Lung (tissue), 12 donors: ENCODE measurements around the gene ANKRD16. TPM values are rescaled to one million over a fixed set of nuclear protein-coding genes. Genes with fewer than 3 reads are reported as not detected.
"Not testable (repeated sequence)": the region's sequence is repeated elsewhere in the genome, so short reads cannot be mapped to it uniquely, and the experiment has no call there.

Source experiments
- ATAC-seq: fragments of 200-7000 bp; cut with Tn5 transposase; one replicate; pipeline ENCODE4 v1.9.1; 2020; ENCODE audit warnings: moderate number of reproducible peaks; ENCODE audit not compliant: insufficient read depth, low FRiP score
- DNase-seq, 3 donors: peaks; one replicate each; pipeline ENCODE4 v3.0.0-alpha.2; 2013 to 2017
- H3K27ac ChIP-seq, 2 donors: one replicate each; pipeline ENCODE4 v1.5.1; 2013; ENCODE audit warnings: mild to moderate bottlenecking in 2 of 2, moderate library complexity in 2 of 2, control low read depth in 1 of 2, inconsistent platforms in 1 of 2, low read depth in 1 of 2, low read length in 1 of 2
- H3K27me3 ChIP-seq, 3 donors: one replicate each; pipeline ENCODE4 v1.5.1; 2013; ENCODE audit warnings: low read length in 2 of 3; ENCODE audit not compliant: control insufficient read depth in 3 of 3, insufficient read depth in 3 of 3
- H3K36me3 ChIP-seq, 4 donors: one replicate each; pipeline ENCODE4 v1.5.1; 2013; ENCODE audit warnings: low read length in 4 of 4, mild to moderate bottlenecking in 1 of 4, moderate library complexity in 1 of 4; ENCODE audit not compliant: control insufficient read depth in 4 of 4, insufficient read depth in 4 of 4
- H3K4me1 ChIP-seq, 5 donors: one replicate each; pipeline ENCODE4 v1.5.1; 2013; ENCODE audit warnings: low read length in 5 of 5, mild to moderate bottlenecking in 2 of 5, moderate library complexity in 1 of 5; ENCODE audit not compliant: control insufficient read depth in 5 of 5, insufficient read depth in 5 of 5
- H3K4me3 ChIP-seq: one replicate; pipeline ENCODE4 v1.5.1; 2013; ENCODE audit warnings: mild to moderate bottlenecking, control low read depth, moderate library complexity
- H3K9ac ChIP-seq, 2 donors: one replicate each; pipeline ENCODE4 v1.5.1; 2013; ENCODE audit warnings: low read length in 2 of 2, control low read depth in 1 of 2; ENCODE audit not compliant: insufficient read depth in 1 of 2
- H3K9me3 ChIP-seq, 4 donors: one replicate each; pipeline ENCODE4 v1.5.1; 2013; ENCODE audit warnings: low read length in 3 of 4, mild to moderate bottlenecking in 1 of 4, moderate library complexity in 1 of 4; ENCODE audit not compliant: control insufficient read depth in 4 of 4, insufficient read depth in 3 of 4
- CTCF ChIP-seq: IDR thresholded peaks from 2 replicates; pipeline ENCODE4 v1.5.1; 2012; ENCODE audit warnings: mild to moderate bottlenecking; ENCODE audit errors: control extremely low read depth, extremely low read depth
- WGBS, 2 donors: extraction: QIAGEN DNeasy Blood & Tissue Kit; methylation state at CpG; one replicate each; pipeline ENCODE4 v1.1.7; 2013; 5-methylcytosine and 5-hydroxymethylcytosine counted together
- polyA plus RNA-seq, 2 donors: library from polyadenylated mRNA; stranded (reverse); fragments of 200-250 nt; gene quantifications; one replicate each; pipeline ENCODE4 v1.2.1, GENCODE V29; 2013
- total RNA-seq, 2 donors: library from RNA; depleted of rRNA in 1 of 2; stranded (reverse); fragments of >200 nt in 1 of 2; gene quantifications; one replicate each; pipeline ENCODE4 v1.2.1, GENCODE V29; 2014 to 2021
- donor health status: control.
- donor health status: control.
- donor health status: Bipolar disorder and iron deficiency.
- donor health status: healthy.
- donor health status: DM: yes; HTN: yes; CAD: no.

Gene ANKRD16
- total and polyA plus RNA-seq, 4 donors: 4.5 to 14.0 (median 6.4) TPM

- H3K36me3 ChIP-seq: peaks cover 3 to 10% (median 6%) of the 10 kb centered on the region in 4 donors
- H3K9ac ChIP-seq: no peak overlapping the region
- 75 to 82% methylated on average over 5 of the region's 5 CpGs for WGBS, 2 donors
- no peaks in the 10 kb centered on the region for H3K27me3 ChIP-seq
- no peak for ATAC-seq
- no peaks in the 10 kb centered on the region for H3K4me1 ChIP-seq
- H3K9me3 ChIP-seq: no peaks in the 10 kb centered on the region
- no peak for TF ChIP-seq CTCF
- no peak overlapping the region for H3K27ac ChIP-seq
- no peak overlapping the region for H3K4me3 ChIP-seq
- peak in 1 of 3 donors; percentile 19 for DNase-seq
Observed at GRCh38 chr10:5871596-5871995, 18.1 kb downstream of the ANKRD16 start.

DNA sequence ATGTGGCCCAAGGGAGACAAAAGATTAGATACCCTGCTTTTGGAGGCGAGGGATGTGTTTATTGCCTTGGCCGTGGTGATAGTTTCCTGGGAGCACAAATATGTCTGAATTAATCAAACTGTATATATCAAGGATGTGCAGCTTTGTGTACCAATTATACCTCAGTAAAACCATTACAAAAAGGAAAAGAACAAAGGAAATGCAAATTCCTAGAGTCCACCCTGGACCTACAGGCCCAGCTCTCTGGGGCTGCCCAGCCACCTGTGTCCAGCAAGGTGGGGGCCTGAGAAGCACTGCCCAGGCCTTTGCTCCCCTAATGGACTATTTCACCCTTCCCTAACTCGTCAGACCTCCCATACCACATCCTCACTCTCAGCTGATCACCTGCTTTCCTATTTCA, 20.5 kb downstream of the ANKRD16 start:
- no peak for TF ChIP-seq CTCF
- no peak overlapping the region for H3K9ac ChIP-seq
- H3K4me3 ChIP-seq: no peak overlapping the region
- peaks cover 0 to under 1% (median 0%) of the 10 kb centered on the region in 4 donors for H3K36me3 ChIP-seq
- no peak overlapping the region for H3K27ac ChIP-seq
- DNase-seq (no peak), ATAC-seq (no peak)
- 90 to 94% methylated on average over 3 of the region's 3 CpGs for WGBS, 2 donors
- no peaks in the 10 kb centered on the region for H3K27me3 ChIP-seq
- no peaks in the 10 kb centered on the region for H3K4me1 ChIP-seq
- H3K9me3 ChIP-seq: no peaks in the 10 kb centered on the region

- WGBS, 2 donors: 85 to 91% methylated on average over 8 of the region's 8 CpGs
- not testable (repeated sequence) for H3K27me3 ChIP-seq, H3K4me3 ChIP-seq, H3K9me3 ChIP-seq, H3K4me1 ChIP-seq, H3K36me3 ChIP-seq, ATAC-seq, H3K9ac ChIP-seq, H3K27ac ChIP-seq, DNase-seq
Observed at GRCh38 chr10:5868383-5868782, 21.3 kb downstream of the ANKRD16 start.

DNA sequence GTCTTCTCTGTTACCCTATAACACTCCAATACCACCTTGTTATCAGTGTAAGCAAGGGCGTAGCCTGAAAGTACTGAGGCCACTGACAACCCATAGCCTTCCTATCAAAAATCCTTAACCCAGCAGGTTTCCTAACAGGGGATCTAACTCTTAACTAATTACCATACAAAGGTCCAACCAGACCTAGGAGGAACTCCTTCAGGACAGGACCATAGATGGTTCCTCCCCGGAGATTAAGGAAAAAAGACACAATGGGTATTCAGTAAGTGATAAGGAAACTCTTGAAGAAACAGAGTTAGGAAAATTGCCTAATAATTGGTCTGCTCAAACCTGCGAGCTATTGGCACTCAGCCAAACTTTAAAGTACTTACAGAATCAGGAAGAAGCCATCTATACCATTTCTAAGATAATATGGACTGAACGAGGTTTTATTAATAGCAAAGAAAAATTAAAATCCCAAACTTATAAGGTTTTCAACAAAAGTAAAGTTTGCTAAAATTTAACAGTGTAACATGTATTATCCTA, 22.5 kb downstream of the ANKRD16 start:
- H3K27ac ChIP-seq, H3K4me1 ChIP-seq, H3K9me3 ChIP-seq, ATAC-seq, H3K4me3 ChIP-seq, H3K9ac ChIP-seq, H3K36me3 ChIP-seq, H3K27me3 ChIP-seq: not testable (repeated sequence)
- DNase-seq: peak in 2 of 3 donors; percentile 22 to 31
- WGBS, 2 donors: 25 to 42% methylated on average over 4 of the region's 4 CpGs

DNA sequence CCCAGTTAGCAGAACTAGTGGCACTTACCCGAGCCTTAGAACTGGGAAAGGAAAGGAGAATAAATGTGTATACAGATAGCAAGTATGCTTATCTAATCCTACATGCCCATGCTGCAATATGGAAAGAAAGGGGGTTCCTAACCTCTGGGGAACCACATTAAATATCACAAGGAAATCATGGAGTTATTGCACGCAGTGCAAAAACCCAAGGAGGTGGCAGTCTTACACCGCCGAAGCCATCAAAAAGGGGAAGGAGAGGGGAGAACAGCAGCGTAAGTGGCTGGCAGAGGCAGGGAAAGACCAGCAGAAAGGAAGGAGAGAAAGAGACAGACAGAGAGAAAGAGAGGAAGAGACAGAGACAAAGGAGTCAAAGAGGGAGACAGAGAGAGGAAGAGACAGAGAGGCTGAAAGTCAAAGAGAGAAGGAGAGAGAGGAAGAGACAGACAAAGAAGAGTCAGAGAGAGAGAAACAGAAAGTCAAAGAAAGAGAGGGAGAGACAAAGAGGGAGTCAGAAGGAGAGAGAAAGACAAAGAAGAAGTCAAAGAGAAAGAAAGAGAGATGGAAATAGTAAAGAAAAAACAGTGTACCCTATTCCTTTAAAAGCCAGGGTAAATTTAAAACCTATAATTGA, 23.1 kb downstream of the ANKRD16 start:
- ATAC-seq, DNase-seq, H3K4me3 ChIP-seq, H3K36me3 ChIP-seq, H3K27ac ChIP-seq, H3K4me1 ChIP-seq, H3K27me3 ChIP-seq, H3K9me3 ChIP-seq, H3K9ac ChIP-seq: not testable (repeated sequence)
- whole genome bisulfite sequencing, 2 donors: 38 to 52% methylated on average over 5 of the region's 5 CpGs

- not testable (repeated sequence) for ATAC-seq, DNase-seq, H3K27ac ChIP-seq, H3K27me3 ChIP-seq, H3K36me3 ChIP-seq, H3K4me1 ChIP-seq, H3K9me3 ChIP-seq, H3K9ac ChIP-seq, H3K4me3 ChIP-seq
- WGBS, 2 donors: 91 to 96% methylated on average over 9 of the region's 9 CpGs
Observed at GRCh38 chr10:5862981-5863685, 26.6 kb downstream of the ANKRD16 start.
